ENCODE data around the gene FHOD3.

DNA sequence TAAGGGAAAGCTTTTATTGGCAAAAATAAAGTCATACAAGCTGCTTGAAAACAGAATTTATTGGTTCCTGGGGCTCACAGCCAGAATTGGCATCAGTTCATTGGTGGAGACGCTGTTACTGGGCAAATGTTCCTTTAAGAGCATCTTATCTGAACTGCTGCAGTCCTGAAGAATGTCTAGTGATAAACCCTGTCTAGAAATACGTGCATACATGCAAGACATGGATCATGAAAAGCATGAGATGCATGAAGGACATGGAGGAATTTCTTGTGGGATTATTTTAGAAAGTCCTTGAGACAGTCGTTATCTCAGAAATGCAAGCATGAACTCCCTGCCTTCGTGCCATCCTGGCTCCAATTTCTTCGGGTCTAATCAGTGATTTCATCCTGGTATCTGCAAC, 32.5 kb upstream of the FHOD3 start:
- TF ChIP-seq POLR2A (IDR thresholded peaks at IDR 0.05; ENCODE audit: low read depth): no peak
- TF ChIP-seq, protein P1, sequence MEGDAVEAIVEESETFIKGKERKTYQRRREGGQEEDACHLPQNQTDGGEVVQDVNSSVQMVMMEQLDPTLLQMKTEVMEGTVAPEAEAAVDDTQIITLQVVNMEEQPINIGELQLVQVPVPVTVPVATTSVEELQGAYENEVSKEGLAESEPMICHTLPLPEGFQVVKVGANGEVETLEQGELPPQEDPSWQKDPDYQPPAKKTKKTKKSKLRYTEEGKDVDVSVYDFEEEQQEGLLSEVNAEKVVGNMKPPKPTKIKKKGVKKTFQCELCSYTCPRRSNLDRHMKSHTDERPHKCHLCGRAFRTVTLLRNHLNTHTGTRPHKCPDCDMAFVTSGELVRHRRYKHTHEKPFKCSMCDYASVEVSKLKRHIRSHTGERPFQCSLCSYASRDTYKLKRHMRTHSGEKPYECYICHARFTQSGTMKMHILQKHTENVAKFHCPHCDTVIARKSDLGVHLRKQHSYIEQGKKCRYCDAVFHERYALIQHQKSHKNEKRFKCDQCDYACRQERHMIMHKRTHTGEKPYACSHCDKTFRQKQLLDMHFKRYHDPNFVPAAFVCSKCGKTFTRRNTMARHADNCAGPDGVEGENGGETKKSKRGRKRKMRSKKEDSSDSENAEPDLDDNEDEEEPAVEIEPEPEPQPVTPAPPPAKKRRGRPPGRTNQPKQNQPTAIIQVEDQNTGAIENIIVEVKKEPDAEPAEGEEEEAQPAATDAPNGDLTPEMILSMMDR (IDR thresholded peaks at IDR 0.05): no peak
- TF ChIP-seq EP300 (IDR thresholded peaks at IDR 0.05): no peak

Measured in esophagus muscularis mucosa (tissue), 4 donors.